GM18867 (cell line): ENCODE measurements around the gene CIT.
"Not testable (repeated sequence)": the region's sequence is repeated elsewhere in the genome, so short reads cannot be mapped to it uniquely, and the experiment has no call there.

Experiments
- ATAC-seq: cut with Tn5 transposase; IDR thresholded peaks from one replicate; pipeline ENCODE4 v1.9.1; 2021; ENCODE audit warnings: mild to moderate bottlenecking, moderate library complexity; ENCODE audit not compliant: unreplicated experiment

The CIT gene

GRCh38 chr12:119660076-119660475, 217.0 kb downstream of the CIT start:
- no peak for ATAC-seq

DNA sequence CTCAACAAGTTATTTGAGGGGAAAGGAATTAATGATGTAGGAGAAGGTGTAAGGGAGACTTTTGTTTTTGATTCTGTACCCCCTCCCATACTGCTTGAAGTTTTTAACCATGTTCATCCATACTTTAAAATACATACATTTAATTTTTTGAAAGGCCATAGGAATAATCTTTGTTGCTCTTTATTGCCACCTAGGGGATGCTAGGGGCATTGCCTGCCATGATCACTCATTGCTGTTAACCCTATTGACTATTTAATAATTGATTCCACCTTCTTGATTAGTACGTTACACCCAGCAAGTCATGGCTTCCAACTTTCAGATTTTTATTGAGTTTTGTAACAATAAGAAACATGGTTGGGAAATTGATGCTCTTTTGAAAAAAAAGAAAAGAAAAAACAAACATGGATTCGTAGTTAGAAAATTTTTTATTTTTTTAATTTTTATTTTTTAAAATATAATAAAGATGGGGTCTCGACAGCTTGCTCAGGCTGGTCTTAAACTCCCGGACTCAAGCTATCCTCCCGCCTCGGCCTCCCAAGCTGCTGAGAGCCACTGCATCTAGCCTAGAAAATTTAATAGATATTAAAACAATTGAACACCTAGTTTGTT, 217.7 kb downstream of the CIT start:
- peak; percentile 58 for ATAC-seq

DNA sequence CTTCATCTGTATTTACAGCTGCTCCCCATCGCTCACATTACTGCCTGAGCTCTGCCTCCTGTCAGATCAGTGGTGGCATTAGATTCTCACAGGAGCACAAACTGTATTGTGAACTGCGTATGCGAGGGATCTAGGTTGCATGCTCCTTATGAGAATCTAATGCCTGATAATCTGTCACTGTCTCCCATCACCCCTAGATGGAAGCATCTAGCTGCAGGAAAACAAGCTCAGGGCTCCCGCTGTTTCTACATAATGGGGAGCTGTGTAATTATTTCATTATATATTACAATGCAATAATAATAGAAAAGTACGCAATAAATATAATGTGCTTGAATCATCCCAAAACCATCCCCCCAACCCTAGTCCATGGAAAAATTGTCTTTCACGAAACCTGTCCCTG, 219.0 kb downstream of the CIT start:
- not testable (repeated sequence) for ATAC-seq

- not testable (repeated sequence) for ATAC-seq
These were observed 220.1 kb downstream of the CIT start for GRCh38 chr12:119657001-119657400.

- ATAC-seq = no peak
These were observed 224.5 kb downstream of the CIT start for GRCh38 chr12:119652665-119653064.

DNA sequence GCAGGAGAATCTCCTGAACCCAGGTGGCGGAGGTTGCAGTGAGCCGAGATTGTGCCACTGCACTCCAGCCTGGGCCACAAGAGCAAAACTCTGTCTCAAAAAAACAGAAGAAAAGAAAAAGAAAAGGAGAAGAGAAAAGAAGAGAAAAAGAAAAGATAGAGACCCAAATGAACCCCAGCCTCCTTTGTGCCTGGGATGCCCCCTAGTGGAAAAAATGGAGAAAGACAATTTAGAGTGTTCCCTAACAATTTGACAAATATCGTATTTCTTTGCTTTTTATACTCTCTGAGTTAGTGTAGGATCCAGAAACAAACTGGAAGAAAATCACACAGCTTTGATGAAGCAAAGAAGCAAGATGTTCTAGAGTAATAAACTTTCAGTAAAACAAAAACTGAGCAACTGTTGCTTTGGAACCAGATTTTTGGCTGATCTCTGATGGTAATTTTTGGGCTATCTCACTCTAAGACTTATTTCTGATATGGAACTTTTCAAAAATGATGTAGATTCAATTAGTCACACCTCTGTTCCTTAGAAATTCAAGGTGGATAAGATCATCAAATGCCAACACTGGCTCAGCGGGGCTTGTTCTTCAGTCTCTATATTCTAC, 227.8 kb downstream of the CIT start:
- ATAC-seq = no peak

DNA sequence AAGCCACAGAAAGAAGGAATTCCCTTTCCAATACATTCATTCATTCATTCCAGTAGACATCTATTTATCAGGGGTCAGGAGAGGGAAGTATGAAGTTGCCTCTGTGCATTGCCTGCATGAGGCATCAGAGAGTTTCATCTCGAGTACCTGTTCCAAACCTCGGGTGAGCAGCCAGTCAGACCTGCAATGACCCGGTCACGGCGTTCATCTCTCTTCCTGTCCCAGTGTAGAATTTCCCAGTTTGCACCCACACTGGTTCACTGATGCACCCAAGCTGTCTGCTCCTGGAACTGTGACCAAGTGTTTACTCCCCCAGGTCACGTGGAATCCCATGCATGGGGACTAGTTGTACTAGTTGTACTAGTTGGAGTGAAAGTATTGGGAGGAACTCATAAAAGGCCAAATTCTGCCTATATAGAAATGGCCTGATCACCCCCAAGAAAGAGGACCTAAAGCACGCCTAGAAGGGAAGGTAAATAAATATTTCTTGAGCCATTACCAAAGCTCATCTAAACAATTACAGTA, 231.5 kb downstream of the CIT start:
- no peak for ATAC-seq

DNA sequence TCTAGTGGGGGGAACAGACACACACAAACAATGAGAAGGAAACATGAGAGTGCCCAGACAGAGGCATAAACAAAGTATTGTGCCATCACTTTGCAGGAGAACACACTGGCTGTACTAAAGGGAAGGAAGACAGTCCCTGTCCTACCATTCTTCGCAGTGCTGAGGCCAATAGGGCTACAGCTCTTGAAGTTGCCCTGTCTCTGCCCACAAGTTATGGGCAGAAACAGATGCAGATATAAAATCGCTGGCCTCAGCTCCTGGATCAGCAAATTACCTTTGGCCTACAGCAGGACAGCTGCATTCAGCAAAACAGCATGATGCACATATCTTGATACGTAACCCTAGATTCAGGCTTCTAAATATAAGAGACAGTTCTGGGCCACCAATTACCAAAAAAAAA, 232.2 kb downstream of the CIT start:
- no peak for ATAC-seq

DNA sequence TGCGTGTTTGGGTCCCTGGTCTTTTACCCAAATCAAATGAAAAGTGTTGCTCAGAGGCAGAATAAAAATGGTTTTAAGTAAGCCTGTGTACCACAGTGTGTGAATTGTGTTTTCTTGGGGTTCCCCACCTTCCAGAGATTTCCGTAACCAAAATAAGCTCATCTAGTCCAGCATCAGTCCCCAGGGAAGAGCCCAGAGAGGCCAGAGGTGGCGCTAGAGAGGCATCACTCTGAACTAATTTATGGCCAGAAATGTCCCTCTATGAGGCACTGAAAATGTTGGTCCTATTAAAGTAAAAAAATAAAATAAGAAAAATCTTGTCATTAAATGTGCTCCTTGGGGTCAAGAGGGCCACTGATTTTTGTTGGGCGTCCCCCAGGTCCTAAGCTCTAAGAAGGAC, 234.1 kb downstream of the CIT start:
- ATAC-seq = no peak
